ENCODE results near the gene ZCWPW2.

DNA sequence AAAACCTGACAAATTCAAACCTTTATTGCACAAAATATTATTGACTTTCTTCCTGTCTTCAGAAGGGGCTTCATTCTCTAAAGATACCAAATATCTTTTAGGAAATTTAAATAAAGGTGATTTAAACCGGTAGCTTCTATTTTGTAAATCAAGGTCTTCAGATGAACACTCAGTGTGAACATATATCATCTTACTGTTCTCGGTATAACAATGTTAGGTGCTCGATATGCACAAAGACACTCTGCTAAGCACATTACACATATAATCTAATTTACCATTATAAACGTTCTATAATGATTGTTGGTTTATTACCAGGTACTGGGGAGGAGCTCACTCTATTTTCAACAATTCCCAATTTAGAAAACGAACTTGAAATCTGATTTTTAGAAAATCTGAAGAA is 225.5 kb downstream of the ZCWPW2 start:
- TF ChIP-seq, protein P1, sequence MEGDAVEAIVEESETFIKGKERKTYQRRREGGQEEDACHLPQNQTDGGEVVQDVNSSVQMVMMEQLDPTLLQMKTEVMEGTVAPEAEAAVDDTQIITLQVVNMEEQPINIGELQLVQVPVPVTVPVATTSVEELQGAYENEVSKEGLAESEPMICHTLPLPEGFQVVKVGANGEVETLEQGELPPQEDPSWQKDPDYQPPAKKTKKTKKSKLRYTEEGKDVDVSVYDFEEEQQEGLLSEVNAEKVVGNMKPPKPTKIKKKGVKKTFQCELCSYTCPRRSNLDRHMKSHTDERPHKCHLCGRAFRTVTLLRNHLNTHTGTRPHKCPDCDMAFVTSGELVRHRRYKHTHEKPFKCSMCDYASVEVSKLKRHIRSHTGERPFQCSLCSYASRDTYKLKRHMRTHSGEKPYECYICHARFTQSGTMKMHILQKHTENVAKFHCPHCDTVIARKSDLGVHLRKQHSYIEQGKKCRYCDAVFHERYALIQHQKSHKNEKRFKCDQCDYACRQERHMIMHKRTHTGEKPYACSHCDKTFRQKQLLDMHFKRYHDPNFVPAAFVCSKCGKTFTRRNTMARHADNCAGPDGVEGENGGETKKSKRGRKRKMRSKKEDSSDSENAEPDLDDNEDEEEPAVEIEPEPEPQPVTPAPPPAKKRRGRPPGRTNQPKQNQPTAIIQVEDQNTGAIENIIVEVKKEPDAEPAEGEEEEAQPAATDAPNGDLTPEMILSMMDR (IDR thresholded peaks at IDR 0.05), result no peak
- TF ChIP-seq NR3C1 (IDR thresholded peaks at IDR 0.05), result no peak
- TF ChIP-seq, protein P2, sequence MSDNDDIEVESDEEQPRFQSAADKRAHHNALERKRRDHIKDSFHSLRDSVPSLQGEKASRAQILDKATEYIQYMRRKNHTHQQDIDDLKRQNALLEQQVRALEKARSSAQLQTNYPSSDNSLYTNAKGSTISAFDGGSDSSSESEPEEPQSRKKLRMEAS (IDR thresholded peaks at IDR 0.05), result no peak

Measured in A549 (cell line).